ENCODE measurements around the gene BIVM. TPM values are rescaled to one million over a fixed set of nuclear protein-coding genes. Genes with fewer than 3 reads are reported as not detected.

Gene BIVM
- polyA plus RNA-seq, 3 donors = 0.76 to 1.1 (median 0.81) TPM

DNA sequence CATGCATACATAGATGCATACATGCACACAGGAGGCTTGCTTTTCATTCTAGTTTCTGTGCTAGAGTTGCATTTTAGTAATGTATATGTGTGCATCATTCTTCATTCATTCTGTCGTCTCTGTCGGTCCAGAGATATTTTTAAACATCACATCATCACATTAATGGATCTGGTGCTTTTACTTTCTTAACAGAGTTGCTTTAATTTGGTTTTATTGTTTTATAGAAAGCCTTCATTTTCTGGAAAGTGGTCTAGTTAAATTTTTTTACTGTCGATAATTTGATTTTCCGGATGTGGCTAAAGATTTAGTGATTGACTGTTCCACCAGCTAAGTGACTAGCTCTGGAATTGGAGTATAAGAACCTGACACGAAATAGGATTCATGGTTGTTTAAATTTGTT, 16.9 kb downstream of the BIVM start:
- Histone ChIP-seq H3K9ac (ENCODE audit: insufficient read depth, low read length, poor library complexity, severe bottlenecking) (no peak overlapping the region), H2AFZ (ENCODE audit: insufficient read depth, low read depth, low read length, poor library complexity, severe bottlenecking) (no peak overlapping the region), H3K27me3 (ENCODE audit: control insufficient read depth in 2 of 2, insufficient read depth in 2 of 2, low read length in 2 of 2) (no peaks in the 10 kb centered on the region), H4K20me1 (ENCODE audit: insufficient read depth, low read length) (no peaks in the 10 kb centered on the region), H3K27ac (ENCODE audit: low read depth in 1 of 2, low read length in 2 of 2) (no peak overlapping the region), H3K36me3 (replicated peaks in 1 of 2; ENCODE audit: control insufficient read depth in 1 of 2, insufficient read depth in 2 of 2, low read length in 2 of 2) (no peaks in the 10 kb centered on the region), H3K4me2 (replicated peaks; ENCODE audit: extremely low read depth, low read length, poor library complexity, severe bottlenecking) (no peak overlapping the region), H3K4me3 (replicated peaks in 1 of 3; ENCODE audit: low read depth in 2 of 3, low read length in 3 of 3) (no peak overlapping the region), H3K79me2 (ENCODE audit: insufficient read depth, low read length) (no peaks in the 10 kb centered on the region), H3K4me1 (ENCODE audit: control insufficient read depth in 1 of 2, insufficient read depth in 2 of 2, low read length in 2 of 2) (no peaks in the 10 kb centered on the region), H3K9me3 (replicated peaks in 1 of 2; ENCODE audit: control insufficient read depth in 1 of 2, insufficient read depth in 1 of 2, low read length in 2 of 2) (peaks cover 0 to 1% of the 10 kb centered on the region in 2 donors)
- H3K9me3 Mint-ChIP-seq = peaks cover 0 to 2% (median 0%) of the 10 kb centered on the region in 7 donors
- no peaks in the 10 kb centered on the region for H3K27me3 Mint-ChIP-seq (ENCODE audit: low read depth in 3 of 3)
- H3K4me1 Mint-ChIP-seq = no peaks in the 10 kb centered on the region
- no peak for DNase-seq
- intact Hi-C loops (cut with micrococcal nuclease) = no loop called here
- no peak overlapping the region for H3K4me3 Mint-ChIP-seq
- H3K27ac Mint-ChIP-seq = no peak overlapping the region
- peaks cover 12% of the 10 kb centered on the region in 2 donors for H3K36me3 Mint-ChIP-seq
- 100% methylated on average over 2 of the region's 5 CpGs for WGBS (ENCODE audit: insufficient coverage)
- TF ChIP-seq, protein P1, sequence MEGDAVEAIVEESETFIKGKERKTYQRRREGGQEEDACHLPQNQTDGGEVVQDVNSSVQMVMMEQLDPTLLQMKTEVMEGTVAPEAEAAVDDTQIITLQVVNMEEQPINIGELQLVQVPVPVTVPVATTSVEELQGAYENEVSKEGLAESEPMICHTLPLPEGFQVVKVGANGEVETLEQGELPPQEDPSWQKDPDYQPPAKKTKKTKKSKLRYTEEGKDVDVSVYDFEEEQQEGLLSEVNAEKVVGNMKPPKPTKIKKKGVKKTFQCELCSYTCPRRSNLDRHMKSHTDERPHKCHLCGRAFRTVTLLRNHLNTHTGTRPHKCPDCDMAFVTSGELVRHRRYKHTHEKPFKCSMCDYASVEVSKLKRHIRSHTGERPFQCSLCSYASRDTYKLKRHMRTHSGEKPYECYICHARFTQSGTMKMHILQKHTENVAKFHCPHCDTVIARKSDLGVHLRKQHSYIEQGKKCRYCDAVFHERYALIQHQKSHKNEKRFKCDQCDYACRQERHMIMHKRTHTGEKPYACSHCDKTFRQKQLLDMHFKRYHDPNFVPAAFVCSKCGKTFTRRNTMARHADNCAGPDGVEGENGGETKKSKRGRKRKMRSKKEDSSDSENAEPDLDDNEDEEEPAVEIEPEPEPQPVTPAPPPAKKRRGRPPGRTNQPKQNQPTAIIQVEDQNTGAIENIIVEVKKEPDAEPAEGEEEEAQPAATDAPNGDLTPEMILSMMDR (IDR thresholded peaks at IDR 0.05) = no peak

DNA sequence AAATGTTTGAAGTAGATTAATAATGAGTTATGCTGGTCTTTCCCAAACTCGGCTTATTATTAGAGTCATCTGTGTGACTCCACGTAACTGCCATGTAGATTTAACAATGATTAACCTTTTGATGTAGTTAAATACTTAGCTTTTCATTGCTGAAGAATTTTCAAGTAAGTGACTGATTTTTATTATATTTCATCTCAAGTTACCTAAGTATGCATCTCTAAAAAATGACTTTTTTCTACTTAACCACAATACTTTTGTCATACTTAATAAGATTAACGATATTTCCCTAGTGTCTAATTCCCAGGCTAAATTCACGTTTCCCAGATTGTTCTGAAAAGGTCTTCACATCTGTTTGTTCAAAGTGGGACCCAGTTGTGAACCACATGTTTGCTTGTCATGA, 17.8 kb downstream of the BIVM start:
- Mint-ChIP-seq H3K4me3 (no peak overlapping the region), H3K4me1 (no peaks in the 10 kb centered on the region), H3K36me3 (peaks cover 6 to 10% of the 10 kb centered on the region in 2 donors), H3K27me3 (ENCODE audit: low read depth in 3 of 3) (no peaks in the 10 kb centered on the region), H3K9me3 (no peaks in the 10 kb centered on the region), H3K27ac (no peak overlapping the region)
- Histone ChIP-seq H2AFZ (ENCODE audit: insufficient read depth, low read depth, low read length, poor library complexity, severe bottlenecking) (no peak overlapping the region), H3K79me2 (ENCODE audit: insufficient read depth, low read length) (no peaks in the 10 kb centered on the region), H4K20me1 (ENCODE audit: insufficient read depth, low read length) (no peaks in the 10 kb centered on the region), H3K9me3 (replicated peaks in 1 of 2; ENCODE audit: control insufficient read depth in 1 of 2, insufficient read depth in 1 of 2, low read length in 2 of 2) (no peaks in the 10 kb centered on the region), H3K4me1 (ENCODE audit: control insufficient read depth in 1 of 2, insufficient read depth in 2 of 2, low read length in 2 of 2) (no peaks in the 10 kb centered on the region), H3K27me3 (ENCODE audit: control insufficient read depth in 2 of 2, insufficient read depth in 2 of 2, low read length in 2 of 2) (no peaks in the 10 kb centered on the region), H3K36me3 (replicated peaks in 1 of 2; ENCODE audit: control insufficient read depth in 1 of 2, insufficient read depth in 2 of 2, low read length in 2 of 2) (no peaks in the 10 kb centered on the region), H3K4me2 (replicated peaks; ENCODE audit: extremely low read depth, low read length, poor library complexity, severe bottlenecking) (no peak overlapping the region), H3K9ac (ENCODE audit: insufficient read depth, low read length, poor library complexity, severe bottlenecking) (no peak overlapping the region), H3K27ac (ENCODE audit: low read depth in 1 of 2, low read length in 2 of 2) (no peak overlapping the region), H3K4me3 (replicated peaks in 1 of 3; ENCODE audit: low read depth in 2 of 3, low read length in 3 of 3) (no peak overlapping the region)
- TF ChIP-seq, protein P1 (IDR thresholded peaks at IDR 0.05) = no peak
- intact Hi-C loops (cut with micrococcal nuclease) = no loop called here
- WGBS (ENCODE audit: insufficient coverage) = 100% methylated on average over 2 of the region's 4 CpGs
- no peak for DNase-seq

Data from CD14-positive monocyte (primary cell).